IPS-18a (cell line): ENCODE data around the gene CDH12.
"Not testable (repeated sequence)": the region's sequence is repeated elsewhere in the genome, so short reads cannot be mapped to it uniquely, and the experiment has no call there.

ENCODE experiments used
- H3K27ac ChIP-seq: one replicate; pipeline ENCODE4 v1.5.1; 2013; ENCODE audit warnings: low read length
- H3K27me3 ChIP-seq: one replicate; pipeline ENCODE4 v1.6.1; 2013; ENCODE audit warnings: mild to moderate bottlenecking, low read length; ENCODE audit not compliant: control insufficient read depth, insufficient read depth
- H3K36me3 ChIP-seq: one replicate; pipeline ENCODE4 v1.6.1; 2013; ENCODE audit warnings: low read depth, low read length; ENCODE audit not compliant: control insufficient read depth
- H3K4me1 ChIP-seq: one replicate; pipeline ENCODE4 v1.6.1; 2013; ENCODE audit warnings: low read depth, low read length; ENCODE audit not compliant: control insufficient read depth
- H3K4me3 ChIP-seq: one replicate; pipeline ENCODE4 v1.5.1; 2013; ENCODE audit warnings: low read length
- H3K9ac ChIP-seq: one replicate; pipeline ENCODE4 v1.6.1; 2013; ENCODE audit warnings: mild to moderate bottlenecking, low read length, moderate library complexity
- H3K9me3 ChIP-seq: one replicate; pipeline ENCODE4 v1.6.1; 2013; ENCODE audit warnings: low read depth, low read length; ENCODE audit not compliant: control insufficient read depth

Gene CDH12

DNA sequence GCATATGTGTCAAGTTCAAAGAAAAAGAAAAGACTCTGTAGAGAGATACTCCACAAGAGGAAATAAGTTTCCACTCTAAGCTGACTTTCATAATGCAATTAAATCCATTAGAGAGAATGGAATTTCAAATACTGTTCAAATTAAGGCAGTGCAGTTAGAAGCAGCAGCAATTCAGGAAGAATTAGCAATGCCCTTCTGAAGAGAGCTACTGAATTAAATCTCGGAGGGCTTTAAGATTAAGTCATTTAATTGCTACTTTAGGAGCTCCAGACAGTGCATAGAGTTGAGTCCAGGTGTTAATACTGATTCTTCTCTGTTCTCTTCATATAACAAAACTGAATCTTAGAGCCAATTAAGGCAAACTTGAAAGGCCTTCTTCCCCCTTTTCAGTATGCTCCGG lies 8.5 kb downstream of the CDH12 start:
- no peak overlapping the region for H3K4me3 ChIP-seq
- no peaks in the 10 kb centered on the region for H3K9me3 ChIP-seq
- H3K4me1 ChIP-seq, result no peaks in the 10 kb centered on the region
- no peak overlapping the region for H3K9ac ChIP-seq
- no peak overlapping the region for H3K27ac ChIP-seq
- H3K27me3 ChIP-seq, result no peaks in the 10 kb centered on the region
- H3K36me3 ChIP-seq, result no peaks in the 10 kb centered on the region

- Histone ChIP-seq H3K9ac (no peak overlapping the region), H3K27ac (no peak overlapping the region), H3K36me3 (no peaks in the 10 kb centered on the region), H3K4me3 (no peak overlapping the region), H3K27me3 (no peaks in the 10 kb centered on the region), H3K9me3 (no peaks in the 10 kb centered on the region), H3K4me1 (no peaks in the 10 kb centered on the region)
These were observed 9.0 kb downstream of the CDH12 start for GRCh38 chr5:22844155-22844554.

DNA sequence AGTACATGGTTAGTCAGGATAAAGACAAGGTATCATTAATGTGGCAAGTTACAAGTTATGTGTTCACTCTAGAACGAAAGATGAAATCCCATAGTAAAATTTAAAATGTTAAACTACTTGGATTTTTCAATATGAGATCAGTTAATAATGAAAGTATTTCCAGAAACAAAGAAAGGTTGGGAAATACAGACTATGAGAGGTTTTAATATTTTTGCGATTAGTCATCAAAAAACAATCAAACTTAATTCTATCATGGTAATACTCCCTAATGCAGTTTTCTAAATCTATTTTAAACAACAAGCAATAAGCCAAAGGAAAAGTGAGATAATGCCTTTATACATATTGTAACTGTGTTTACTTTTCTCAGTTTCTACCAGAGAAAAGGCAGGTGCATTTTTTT lies 10.6 kb downstream of the CDH12 start:
- H3K4me3 ChIP-seq, result no peak overlapping the region
- no peaks in the 10 kb centered on the region for H3K9me3 ChIP-seq
- no peak overlapping the region for H3K9ac ChIP-seq
- no peak overlapping the region for H3K27ac ChIP-seq
- H3K36me3 ChIP-seq, result no peaks in the 10 kb centered on the region
- H3K27me3 ChIP-seq, result no peaks in the 10 kb centered on the region
- H3K4me1 ChIP-seq, result no peaks in the 10 kb centered on the region

GRCh38 chr5:22837803-22838202 lies 15.3 kb downstream of the CDH12 start:
- no peaks in the 10 kb centered on the region for H3K4me1 ChIP-seq
- H3K9ac ChIP-seq, result no peak overlapping the region
- no peaks in the 10 kb centered on the region for H3K36me3 ChIP-seq
- H3K9me3 ChIP-seq, result no peaks in the 10 kb centered on the region
- H3K4me3 ChIP-seq, result no peak overlapping the region
- no peak overlapping the region for H3K27ac ChIP-seq
- H3K27me3 ChIP-seq, result no peaks in the 10 kb centered on the region

- no peak overlapping the region for H3K27ac ChIP-seq
- no peak overlapping the region for H3K9ac ChIP-seq
- H3K9me3 ChIP-seq, result no peaks in the 10 kb centered on the region
- no peaks in the 10 kb centered on the region for H3K4me1 ChIP-seq
- H3K27me3 ChIP-seq, result no peaks in the 10 kb centered on the region
- H3K36me3 ChIP-seq, result no peaks in the 10 kb centered on the region
- no peak overlapping the region for H3K4me3 ChIP-seq
These were observed 17.5 kb downstream of the CDH12 start for GRCh38 chr5:22835686-22836085.

DNA sequence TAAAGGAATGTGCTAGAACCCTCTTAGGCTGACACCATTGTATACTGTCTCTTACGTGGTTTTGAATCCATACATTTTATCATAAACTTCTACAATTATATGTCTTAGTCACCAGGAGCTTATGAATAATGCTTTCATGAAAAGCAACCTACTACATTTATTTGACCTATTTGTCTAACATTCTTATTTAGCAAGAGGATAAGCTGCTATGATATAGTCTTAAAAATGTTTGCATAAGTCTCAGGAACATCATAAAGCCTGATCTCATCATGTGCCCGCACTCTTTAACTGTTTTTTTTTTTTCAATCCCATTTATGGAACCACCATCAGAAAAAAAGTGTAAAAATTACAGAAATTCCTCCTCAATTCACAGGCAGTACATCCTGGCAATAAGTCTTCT lies 59.7 kb downstream of the CDH12 start:
- H3K27me3 ChIP-seq, result no peaks in the 10 kb centered on the region
- H3K9ac ChIP-seq, result no peak overlapping the region
- H3K4me1 ChIP-seq, result no peaks in the 10 kb centered on the region
- H3K9me3 ChIP-seq, result no peaks in the 10 kb centered on the region
- no peaks in the 10 kb centered on the region for H3K36me3 ChIP-seq
- H3K27ac ChIP-seq, result no peak overlapping the region
- no peak overlapping the region for H3K4me3 ChIP-seq

GRCh38 chr5:22787807-22788206 lies 65.3 kb downstream of the CDH12 start:
- Histone ChIP-seq H3K27ac (no peak overlapping the region), H3K9ac (no peak overlapping the region), H3K9me3 (no peaks in the 10 kb centered on the region), H3K36me3 (no peaks in the 10 kb centered on the region), H3K4me1 (no peaks in the 10 kb centered on the region), H3K4me3 (no peak overlapping the region), H3K27me3 (no peaks in the 10 kb centered on the region)

- no peak overlapping the region for H3K4me3 ChIP-seq
- no peaks in the 10 kb centered on the region for H3K9me3 ChIP-seq
- H3K27me3 ChIP-seq, result no peaks in the 10 kb centered on the region
- H3K36me3 ChIP-seq, result no peaks in the 10 kb centered on the region
- no peak overlapping the region for H3K9ac ChIP-seq
- no peak overlapping the region for H3K27ac ChIP-seq
- H3K4me1 ChIP-seq, result no peaks in the 10 kb centered on the region
These were observed 65.7 kb downstream of the CDH12 start for GRCh38 chr5:22787398-22787797.

DNA sequence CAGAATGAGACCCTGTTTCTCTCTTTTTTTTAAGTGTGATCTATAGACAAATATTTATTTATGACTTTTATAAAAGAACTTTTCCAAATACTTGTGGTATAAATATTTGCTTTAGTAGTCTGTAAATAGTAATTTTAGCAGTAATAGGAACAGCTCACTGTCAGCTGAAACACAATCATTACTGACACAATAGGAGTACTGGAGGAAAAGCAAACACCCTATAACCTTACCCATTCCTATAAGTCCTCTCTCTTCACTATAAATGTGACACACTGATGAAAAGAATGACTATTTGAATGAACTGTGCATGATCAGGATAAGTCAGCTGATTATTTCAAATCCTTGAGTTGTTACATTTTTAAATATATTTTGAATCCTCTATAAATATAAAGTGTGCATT lies 72.4 kb downstream of the CDH12 start:
- no peaks in the 10 kb centered on the region for H3K9me3 ChIP-seq
- H3K4me1 ChIP-seq, result no peaks in the 10 kb centered on the region
- no peaks in the 10 kb centered on the region for H3K36me3 ChIP-seq
- no peak overlapping the region for H3K27ac ChIP-seq
- H3K9ac ChIP-seq, result no peak overlapping the region
- no peaks in the 10 kb centered on the region for H3K27me3 ChIP-seq
- H3K4me3 ChIP-seq, result no peak overlapping the region

GRCh38 chr5:22779499-22779898 lies 73.6 kb downstream of the CDH12 start:
- no peak overlapping the region for H3K4me3 ChIP-seq
- H3K36me3 ChIP-seq, result no peaks in the 10 kb centered on the region
- H3K9me3 ChIP-seq, result no peaks in the 10 kb centered on the region
- no peaks in the 10 kb centered on the region for H3K4me1 ChIP-seq
- no peaks in the 10 kb centered on the region for H3K27me3 ChIP-seq
- H3K27ac ChIP-seq, result no peak overlapping the region
- no peak overlapping the region for H3K9ac ChIP-seq

DNA sequence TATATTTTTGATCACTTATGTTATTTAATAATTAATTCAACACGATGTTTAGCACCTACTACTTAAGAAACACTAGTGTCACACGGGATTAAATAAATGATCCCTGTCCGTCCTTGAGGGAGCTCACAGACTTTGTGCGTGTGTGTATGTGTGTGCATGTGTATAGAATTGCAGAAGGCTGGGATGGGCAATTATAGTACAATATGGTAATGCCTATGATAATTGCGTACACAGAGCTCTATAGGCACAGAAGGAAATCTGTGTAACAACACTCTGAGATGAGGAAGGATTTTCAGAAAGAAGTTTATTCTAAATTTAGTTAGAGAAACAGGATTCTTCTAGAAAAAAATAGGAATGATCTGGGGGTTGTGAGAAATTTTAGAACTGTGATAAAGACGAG lies 76.9 kb downstream of the CDH12 start:
- Histone ChIP-seq H3K4me3 (no peak overlapping the region), H3K9me3 (no peaks in the 10 kb centered on the region), H3K27ac (no peak overlapping the region), H3K4me1 (no peaks in the 10 kb centered on the region), H3K9ac (no peak overlapping the region), H3K36me3 (no peaks in the 10 kb centered on the region), H3K27me3 (no peaks in the 10 kb centered on the region)

GRCh38 chr5:22774214-22774613 lies 78.9 kb downstream of the CDH12 start:
- not testable (repeated sequence) for H3K9me3 ChIP-seq

DNA sequence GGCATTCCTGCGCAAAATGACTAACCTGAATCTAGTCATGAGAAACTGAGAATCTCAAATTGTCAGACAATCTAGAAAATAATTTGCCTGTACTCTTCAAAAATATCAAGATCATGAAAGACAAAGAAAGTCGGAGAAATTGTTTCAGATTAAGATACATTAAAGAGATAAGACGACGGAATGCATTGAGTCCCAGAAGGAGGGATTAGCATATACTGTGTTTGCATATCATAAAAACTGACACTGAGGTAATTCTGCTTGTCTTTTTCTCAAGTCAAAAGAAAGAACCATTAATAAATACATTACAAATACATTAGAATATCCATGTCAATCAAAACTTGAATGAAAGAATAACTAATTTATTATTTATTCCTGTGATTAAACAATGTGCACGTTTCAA lies 88.4 kb downstream of the CDH12 start:
- H3K27me3 ChIP-seq, result no peaks in the 10 kb centered on the region
- no peak overlapping the region for H3K27ac ChIP-seq
- H3K9ac ChIP-seq, result no peak overlapping the region
- H3K4me1 ChIP-seq, result no peaks in the 10 kb centered on the region
- H3K36me3 ChIP-seq, result no peaks in the 10 kb centered on the region
- no peak overlapping the region for H3K4me3 ChIP-seq
- H3K9me3 ChIP-seq, result no peaks in the 10 kb centered on the region

More at GRCh38 chr5:22774214-22774613, 78.9 kb downstream of the CDH12 start:
- not testable (repeated sequence) for H3K4me1 ChIP-seq, H3K9ac ChIP-seq, H3K4me3 ChIP-seq, H3K27me3 ChIP-seq, H3K27ac ChIP-seq, H3K36me3 ChIP-seq
